ENCODE results near the gene YIPF7.

YIPF7 gene

DNA sequence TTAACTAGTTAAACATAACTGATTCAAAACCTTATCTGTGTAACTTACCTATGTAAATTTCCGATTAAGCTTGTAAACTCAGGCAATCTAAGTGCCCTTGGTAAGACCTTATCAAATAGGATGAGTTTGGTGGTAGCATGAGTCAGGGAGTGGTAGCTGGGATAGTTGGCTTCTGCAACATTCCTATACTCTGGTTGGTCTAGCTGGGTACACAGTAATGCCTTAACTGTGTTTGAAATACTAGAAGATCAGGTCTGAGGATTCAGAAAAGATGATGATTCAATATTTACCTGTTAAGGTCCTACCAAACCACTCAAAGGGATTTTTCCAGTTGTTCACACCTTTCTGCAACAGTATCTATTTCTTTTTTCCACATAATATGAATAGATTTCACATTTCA is 5.3 kb downstream of the YIPF7 start:
- TF ChIP-seq MYC (IDR thresholded peaks at IDR 0.05; ENCODE audit: low read depth, low read length) (no peak), POLR2A (IDR thresholded peaks at IDR 0.05; ENCODE audit: extremely low read depth, insufficient read length) (no peak)
- TF ChIP-seq, protein P1, sequence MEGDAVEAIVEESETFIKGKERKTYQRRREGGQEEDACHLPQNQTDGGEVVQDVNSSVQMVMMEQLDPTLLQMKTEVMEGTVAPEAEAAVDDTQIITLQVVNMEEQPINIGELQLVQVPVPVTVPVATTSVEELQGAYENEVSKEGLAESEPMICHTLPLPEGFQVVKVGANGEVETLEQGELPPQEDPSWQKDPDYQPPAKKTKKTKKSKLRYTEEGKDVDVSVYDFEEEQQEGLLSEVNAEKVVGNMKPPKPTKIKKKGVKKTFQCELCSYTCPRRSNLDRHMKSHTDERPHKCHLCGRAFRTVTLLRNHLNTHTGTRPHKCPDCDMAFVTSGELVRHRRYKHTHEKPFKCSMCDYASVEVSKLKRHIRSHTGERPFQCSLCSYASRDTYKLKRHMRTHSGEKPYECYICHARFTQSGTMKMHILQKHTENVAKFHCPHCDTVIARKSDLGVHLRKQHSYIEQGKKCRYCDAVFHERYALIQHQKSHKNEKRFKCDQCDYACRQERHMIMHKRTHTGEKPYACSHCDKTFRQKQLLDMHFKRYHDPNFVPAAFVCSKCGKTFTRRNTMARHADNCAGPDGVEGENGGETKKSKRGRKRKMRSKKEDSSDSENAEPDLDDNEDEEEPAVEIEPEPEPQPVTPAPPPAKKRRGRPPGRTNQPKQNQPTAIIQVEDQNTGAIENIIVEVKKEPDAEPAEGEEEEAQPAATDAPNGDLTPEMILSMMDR (IDR thresholded peaks at IDR 0.05; ENCODE audit: low read depth, low read length) = no peak
- TF ChIP-seq, protein P2, sequence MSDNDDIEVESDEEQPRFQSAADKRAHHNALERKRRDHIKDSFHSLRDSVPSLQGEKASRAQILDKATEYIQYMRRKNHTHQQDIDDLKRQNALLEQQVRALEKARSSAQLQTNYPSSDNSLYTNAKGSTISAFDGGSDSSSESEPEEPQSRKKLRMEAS (IDR thresholded peaks at IDR 0.05; ENCODE audit: low read depth, low read length) = no peak
- no peak overlapping the region for H3K4me3 ChIP-seq (ENCODE audit: low read depth, low read length)
- DNase-seq (ENCODE audit: low read depth) = no peak

DNA sequence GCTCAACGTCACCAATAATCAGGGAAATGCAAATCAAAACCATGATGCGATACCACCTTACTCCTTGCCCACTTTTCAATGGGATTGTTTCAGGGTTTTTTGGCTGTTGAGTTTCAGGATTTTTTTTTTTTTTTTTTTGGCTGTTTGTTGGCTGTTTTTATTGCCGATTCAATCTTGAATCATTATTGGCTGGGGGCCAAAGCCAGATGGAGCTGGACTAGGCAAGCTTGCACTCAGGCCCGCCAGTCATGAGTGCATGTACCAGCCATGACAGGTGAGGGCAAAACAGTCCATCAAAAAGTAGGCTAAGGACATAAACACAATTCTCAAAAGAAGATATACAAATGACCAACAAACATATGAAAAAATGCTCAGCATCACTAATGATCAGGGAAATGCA is 13.3 kb downstream of the YIPF7 start:
- no peak overlapping the region for H3K4me3 ChIP-seq (ENCODE audit: low read depth, low read length)
- DNase-seq (ENCODE audit: low read depth) = no peak
- TF ChIP-seq, protein P2 (IDR thresholded peaks at IDR 0.05; ENCODE audit: low read depth, low read length) = no peak
- TF ChIP-seq MYC (IDR thresholded peaks at IDR 0.05; ENCODE audit: low read depth, low read length) = no peak
- TF ChIP-seq POLR2A (IDR thresholded peaks at IDR 0.05; ENCODE audit: extremely low read depth, insufficient read length) = no peak
- TF ChIP-seq, protein P1 (IDR thresholded peaks at IDR 0.05; ENCODE audit: low read depth, low read length) = no peak

DNA sequence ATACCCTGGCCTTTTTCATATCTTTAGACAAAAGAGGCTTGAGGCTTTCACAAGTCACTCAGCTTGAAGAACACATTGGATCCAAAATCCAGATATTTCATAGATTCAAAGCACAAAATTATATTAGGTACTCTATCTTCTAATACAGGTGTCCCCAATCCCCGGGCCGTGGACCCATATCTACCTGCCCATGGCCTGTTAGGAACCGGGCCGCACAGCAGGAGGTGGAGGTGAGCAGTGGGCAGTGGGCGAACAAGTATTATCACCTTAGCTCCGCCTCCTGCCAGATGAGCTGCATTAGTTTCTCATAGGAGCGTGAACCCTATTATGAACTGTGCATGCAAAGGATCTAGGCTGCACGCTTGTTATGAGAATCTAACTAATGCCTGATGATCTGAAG is 18.7 kb downstream of the YIPF7 start:
- no peak for DNase-seq (ENCODE audit: low read depth)
- H3K4me3 ChIP-seq (ENCODE audit: low read depth, low read length) = no peak overlapping the region
- TF ChIP-seq POLR2A (IDR thresholded peaks at IDR 0.05; ENCODE audit: extremely low read depth, insufficient read length) = no peak
- TF ChIP-seq, protein P2 (IDR thresholded peaks at IDR 0.05; ENCODE audit: low read depth, low read length) = no peak
- no peak for TF ChIP-seq MYC (IDR thresholded peaks at IDR 0.05; ENCODE audit: low read depth, low read length)
- TF ChIP-seq, protein P1 (IDR thresholded peaks at IDR 0.05; ENCODE audit: low read depth, low read length) = no peak

DNA sequence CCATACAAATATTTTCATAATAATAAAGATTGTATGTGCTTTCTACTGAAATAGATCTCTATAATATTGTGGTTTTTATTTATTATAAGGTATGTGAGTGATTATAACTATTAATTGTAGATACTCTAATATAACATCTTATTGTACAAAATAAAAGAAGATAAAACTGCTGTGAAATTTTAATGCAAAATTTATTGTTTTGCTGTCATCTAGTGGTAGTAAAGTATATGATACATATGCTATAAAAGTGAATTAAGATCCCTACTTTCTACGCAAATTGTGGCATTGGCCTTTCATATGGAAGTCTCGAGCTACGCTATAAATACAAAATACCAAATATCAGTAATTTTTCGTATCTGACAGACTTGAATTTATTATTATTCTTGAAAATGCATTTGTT is 19.3 kb downstream of the YIPF7 start:
- TF ChIP-seq POLR2A (IDR thresholded peaks at IDR 0.05; ENCODE audit: extremely low read depth, insufficient read length) (no peak), MYC (IDR thresholded peaks at IDR 0.05; ENCODE audit: low read depth, low read length) (no peak)
- TF ChIP-seq, protein P2 (IDR thresholded peaks at IDR 0.05; ENCODE audit: low read depth, low read length) = no peak
- TF ChIP-seq, protein P1 (IDR thresholded peaks at IDR 0.05; ENCODE audit: low read depth, low read length) = no peak
- H3K4me3 ChIP-seq (ENCODE audit: low read depth, low read length) = no peak overlapping the region
- DNase-seq (ENCODE audit: low read depth) = no peak

DNA sequence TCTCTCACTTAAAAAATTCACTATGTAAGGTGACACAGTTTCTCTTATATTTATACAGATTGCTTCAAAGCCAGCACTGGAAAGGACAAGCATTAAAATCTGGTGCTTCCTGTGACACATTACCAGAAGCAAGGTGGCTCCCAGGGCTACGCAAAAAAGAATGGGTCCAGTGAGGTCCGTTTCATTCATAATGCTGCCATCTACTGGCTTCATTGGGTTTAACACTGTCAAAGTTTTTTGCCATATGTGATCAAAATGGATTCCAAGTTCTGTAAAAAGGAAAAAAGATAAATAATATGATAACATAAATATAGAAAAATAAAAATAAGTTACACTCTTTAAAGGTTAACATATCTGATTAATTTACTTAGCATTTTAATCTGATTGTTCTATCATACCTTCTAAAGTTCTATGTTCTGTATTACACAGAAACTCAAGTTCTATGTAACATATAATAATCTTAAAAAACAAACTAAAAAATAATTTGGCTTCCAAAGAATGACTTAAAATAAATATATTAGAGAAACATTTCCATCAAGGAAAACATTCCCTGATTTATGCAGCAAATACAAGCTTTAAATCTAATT is 22.1 kb downstream of the YIPF7 start:
- DNase-seq (ENCODE audit: low read depth) = peak; percentile 67
- no peak overlapping the region for H3K4me3 ChIP-seq (ENCODE audit: low read depth, low read length)
- TF ChIP-seq, protein P1 (IDR thresholded peaks at IDR 0.05; ENCODE audit: low read depth, low read length) = peak; percentile 66
- TF ChIP-seq, protein P2 (IDR thresholded peaks at IDR 0.05; ENCODE audit: low read depth, low read length) = no peak

Data from NB4 (cell line).